Neural progenitor cell (in vitro differentiated cells): Measurements from ENCODE around the gene GMCL1.

Experiments
- CTCF ChIP-seq: fragments of 200-600 bp; sonication (generic); IDR thresholded peaks from 2 replicates; pipeline ENCODE4 v1.5.1; 2017; ENCODE audit warnings: antibody characterized with exemption, mild to moderate bottlenecking
- EZH2 ChIP-seq: fragments of 200-600 bp; sonication (generic); IDR thresholded peaks from 2 replicates; pipeline ENCODE4 v1.6.1; 2017; ENCODE audit warnings: antibody characterized with exemption, mild to moderate bottlenecking, moderate library complexity

DNA sequence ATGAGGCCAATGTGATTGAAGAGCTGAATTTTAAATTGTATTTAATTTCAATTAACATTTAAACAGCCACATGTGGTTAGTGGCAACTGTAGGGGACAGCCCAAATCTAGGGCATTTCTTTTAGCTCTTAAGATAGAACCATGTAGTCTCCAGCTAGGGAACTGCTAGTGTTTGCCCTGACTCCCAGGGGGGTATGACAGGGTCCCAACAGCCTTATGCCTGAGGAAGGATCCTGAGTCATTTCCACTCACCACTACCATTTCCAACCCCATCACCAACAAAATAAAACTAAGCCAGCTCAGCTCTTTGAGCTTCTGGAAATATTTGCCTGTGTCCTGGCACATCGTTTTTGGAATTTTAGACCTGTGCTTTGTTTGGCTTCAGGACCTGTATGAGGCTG lies 13.7 kb upstream of the GMCL1 start:
- TF ChIP-seq EZH2 (no peak), CTCF (no peak)
